A549 (cell line): Measurements from ENCODE around the gene NRG3. TPM values are rescaled to one million over a fixed set of nuclear protein-coding genes. Genes with fewer than 3 reads are reported as not detected.

Source experiments
- ATAC-seq, 2 experiments: fragments of 200-7000 bp in 1 of 2; fragments of >200 bp in 1 of 2; cut with Nextera tagmentation in 1 of 2; cut with Tn5 transposase in 1 of 2; 3 replicates each; pipeline versions ENCODE4 v1.8.0 to v1.9.1; 2018 to 2020; ENCODE audit warnings: mild to moderate bottlenecking in 1 of 2, moderate library complexity in 1 of 2
- CTCF ChIA-PET: fragments of 300-600 bp; sonication (Branson Sonifier 250); formaldehyde crosslinking; extraction: SDS; loops from one replicate; lab custom pipeline; 2021; ENCODE audit warnings: antibody characterized with exemption, inconsistent platforms; lab: Yijun Ruan, JAX
- POLR2A ChIA-PET: fragments of 350-600 bp; formaldehyde crosslinking; extraction: SDS; loops from one replicate; lab custom pipeline; 2021; ENCODE audit warnings: antibody characterized with exemption, inconsistent platforms; lab: Yijun Ruan, JAX
- DNase-seq, 2 experiments: peaks; one replicate each; pipeline versions ENCODE4 v3.0.0 to v3.0.0-alpha.2; 2011 to 2016; ENCODE audit warnings: low read depth in 1 of 2, low spot score in 1 of 2
- FAIRE-seq: peaks from 2 replicates; lab custom pipeline; 2011; peaks lifted over from hg19 to GRCh38; lab: Jason Lieb, UNC
- H3K27ac ChIP-seq, 2 experiments: fragments of >200 bp; sonication (Bioruptor Twin); formaldehyde crosslinking; 3 replicates each; pipeline ENCODE4 v1.5.1; 2016 to 2017
- H3K4me1 ChIP-seq: fragments of >200 bp; sonication (Bioruptor Twin); formaldehyde crosslinking; 3 replicates; pipeline ENCODE4 v1.6.1; 2016
- H3K4me2 ChIP-seq: fragments of >200 bp; sonication (Bioruptor Twin); formaldehyde crosslinking; 3 replicates; pipeline ENCODE4 v1.6.1; 2016
- H3K4me3 ChIP-seq: fragments of >200 bp; sonication (Bioruptor Twin); formaldehyde crosslinking; 3 replicates; pipeline ENCODE4 v1.5.1; 2016
- H3K9me3 ChIP-seq: fragments of >200 bp; sonication (Bioruptor Twin); formaldehyde crosslinking; 3 replicates; pipeline ENCODE4 v1.6.1; 2016
- BHLHE40 ChIP-seq: IDR thresholded peaks from 2 replicates; pipeline ENCODE4 v1.6.1; 2012; ENCODE audit warnings: low read depth, low read length, inconsistent platforms
- CBX2 ChIP-seq: fragments of 200-600 bp; sonication (generic); IDR thresholded peaks from 2 replicates; pipeline ENCODE4 v1.6.1; 2016; ENCODE audit warnings: low read depth, mild to moderate bottlenecking, borderline replicate concordance
- CBX8 ChIP-seq: fragments of 200-600 bp; sonication (generic); IDR thresholded peaks from 2 replicates; pipeline ENCODE4 v1.6.1; 2016
- CHD2 ChIP-seq: fragments of 150-350 bp; IDR thresholded peaks from 2 replicates; pipeline ENCODE4 v1.6.1; 2014; ENCODE audit warnings: low read length; ENCODE audit not compliant: partially characterized antibody
- EHMT2 ChIP-seq: fragments of 200-600 bp; sonication (generic); IDR thresholded peaks from 2 replicates; pipeline ENCODE4 v1.6.1; 2016; ENCODE audit warnings: antibody characterized with exemption, low read depth, mild to moderate bottlenecking, moderate library complexity
- EP300 ChIP-seq, 2 experiments: fragments of >200 bp; sonication (Bioruptor Twin); formaldehyde crosslinking; IDR thresholded peaks; 2 replicates in 1 of 2; 3 replicates in 1 of 2; pipeline ENCODE4 v1.6.1; 2016 to 2017
- ESRRA ChIP-seq: fragments of 150-350 bp; IDR thresholded peaks from 2 replicates; pipeline ENCODE4 v1.6.1; 2014; ENCODE audit warnings: mild to moderate bottlenecking, low read length, borderline replicate concordance
- FOSB ChIP-seq: fragments of 250-450 bp; sonication (Bioruptor Pico); IDR thresholded peaks from 2 replicates; pipeline ENCODE4 v1.5.0; 2020; ENCODE audit warnings: mild to moderate bottlenecking, moderate library complexity
- FOSL2 ChIP-seq, 2 experiments: fragments of 450-650 bp in 1 of 2; fragments of >200 bp in 1 of 2; sonication (Bioruptor Twin) in 1 of 2; formaldehyde crosslinking; IDR thresholded peaks; 2 replicates each; pipeline versions ENCODE4 v1.5.0 to v1.6.1; 2016 to 2020; ENCODE audit warnings: mild to moderate bottlenecking in 1 of 2, moderate library complexity in 1 of 2
- FOXS1 ChIP-seq: fragments of 250-450 bp; sonication (Bioruptor Pico); IDR thresholded peaks from 2 replicates; pipeline ENCODE4 v1.5.0; 2020; ENCODE audit warnings: mild to moderate bottlenecking, moderate library complexity
- GATA3 ChIP-seq: IDR thresholded peaks from 2 replicates; pipeline ENCODE4 v1.6.1; 2012; ENCODE audit warnings: borderline replicate concordance
- HOXA7 ChIP-seq: fragments of 250-450 bp; sonication (Bioruptor Pico); IDR thresholded peaks from 2 replicates; pipeline ENCODE4 v1.5.0; 2020; ENCODE audit warnings: mild to moderate bottlenecking, moderate library complexity
- JUN ChIP-seq, 2 experiments: fragments of >200 bp; sonication (Bioruptor Twin); formaldehyde crosslinking; IDR thresholded peaks; 2 replicates in 1 of 2; 3 replicates in 1 of 2; pipeline ENCODE4 v1.6.1; 2016 to 2017
- KDM1A ChIP-seq: fragments of 200-600 bp; sonication (generic); IDR thresholded peaks from 2 replicates; pipeline ENCODE4 v1.6.1; 2016; ENCODE audit warnings: low read depth, mild to moderate bottlenecking
- KDM5A ChIP-seq: fragments of 200-600 bp; sonication (generic); IDR thresholded peaks from 2 replicates; pipeline ENCODE4 v1.6.1; 2016; ENCODE audit warnings: antibody characterized with exemption, mild to moderate bottlenecking
- MYC ChIP-seq: IDR thresholded peaks from 2 replicates; pipeline ENCODE4 v1.6.1; 2012; ENCODE audit warnings: mild to moderate bottlenecking, inconsistent platforms, low read length, improper control_type of control experiment, borderline replicate concordance
- NR3C1 ChIP-seq: fragments of >200 bp; sonication (Bioruptor Twin); formaldehyde crosslinking; IDR thresholded peaks from 3 replicates; pipeline ENCODE4 v1.6.1; 2017
- POLR2AphosphoS2 ChIP-seq: conservative IDR thresholded peaks from 2 replicates; pipeline ENCODE4 v1.6.1; 2012; ENCODE audit warnings: low read length, improper control_type of control experiment, inconsistent platforms
- RARB ChIP-seq: fragments of 250-450 bp; sonication (Bioruptor Pico); IDR thresholded peaks from 2 replicates; pipeline ENCODE4 v1.8.0; 2021; ENCODE audit warnings: mild to moderate bottlenecking, moderate library complexity
- RCOR1 ChIP-seq: fragments of 150-350 bp; IDR thresholded peaks from 2 replicates; pipeline ENCODE4 v1.6.1; 2014; ENCODE audit warnings: antibody characterized with exemption, low read length, low read depth
- RFX5 ChIP-seq: fragments of 450-650 bp; IDR thresholded peaks from 2 replicates; pipeline ENCODE4 v1.7.1; 2014; ENCODE audit warnings: antibody characterized with exemption, mild to moderate bottlenecking, moderate library complexity
- SREBF2 ChIP-seq: fragments of 450-650 bp; IDR thresholded peaks from 2 replicates; pipeline ENCODE4 v1.6.1; 2014; ENCODE audit warnings: mild to moderate bottlenecking, moderate library complexity
- TFCP2L1 ChIP-seq: fragments of 250-450 bp; sonication (Bioruptor Pico); IDR thresholded peaks from 2 replicates; pipeline ENCODE4 v1.5.0; 2021; ENCODE audit warnings: mild to moderate bottlenecking
- TP53 ChIP-seq: fragments of 250-450 bp; sonication (Bioruptor Pico); IDR thresholded peaks from 2 replicates; pipeline ENCODE4 v1.5.0; 2021; ENCODE audit warnings: mild to moderate bottlenecking, moderate library complexity
- ZNF302 ChIP-seq: fragments of 250-450 bp; sonication (Bioruptor Pico); IDR thresholded peaks from 2 replicates; pipeline ENCODE4 v1.9.0; 2021; ENCODE audit warnings: inconsistent platforms, mild to moderate bottlenecking, moderate library complexity
- ZSCAN20 ChIP-seq: fragments of 250-450 bp; sonication (Bioruptor Pico); IDR thresholded peaks from 2 replicates; pipeline ENCODE4 v1.8.0; 2022; ENCODE audit warnings: mild to moderate bottlenecking, moderate library complexity
- WGBS: methylation state at CpG from one replicate; pipeline ENCODE4 v1.1.6; 2017; ENCODE audit errors: missing lambda C conversion rate; 5-methylcytosine and 5-hydroxymethylcytosine counted together
- polyA plus RNA-seq, 4 experiments: library from polyadenylated mRNA; depleted of rRNA in 3 of 4; stranded (reverse); fragments of >200 nt; fragmentation: RNase III in 1 of 4; extraction: RNeasy Plus Mini Kit Qiagen cat#74134 plus additional on column Dnase treatment in 1 of 4; gene quantifications; 2 replicates in 3 of 4; 3 replicates in 1 of 4; pipeline ENCODE4 v1.2.3, GENCODE V29; 2011 to 2017
- TF ChIP-seq, protein P1 (sequence below): IDR thresholded peaks from 2 replicates; pipeline ENCODE4 v1.6.1; 2012
- TF ChIP-seq, protein P2 (sequence below): fragments of >200 bp; sonication (Bioruptor Twin); formaldehyde crosslinking; IDR thresholded peaks from 2 replicates; pipeline ENCODE4 v1.6.1; 2016
- TF ChIP-seq, protein P3 (sequence below): IDR thresholded peaks from 2 replicates; pipeline ENCODE4 v1.6.1; 2012
- TF ChIP-seq, protein P4 (sequence below): fragments of >200 bp; sonication (Bioruptor Twin); formaldehyde crosslinking; IDR thresholded peaks from 3 replicates; pipeline ENCODE4 v1.5.1; 2016
- TF ChIP-seq, protein P5 (sequence below): fragments of 150-350 bp; IDR thresholded peaks from 2 replicates; pipeline ENCODE4 v1.6.1; 2014; ENCODE audit warnings: low read depth, mild to moderate bottlenecking, low read length

NRG3 gene
- polyA plus RNA-seq, 2 of the 4 experiments (the other 2 are of a cell fraction), result not detected

GRCh38 chr10:82609845-82610244 lies 734.9 kb downstream of the NRG3 start:
- no peak overlapping the region for H3K4me3 ChIP-seq
- ATAC-seq (no peak), DNase-seq (no peak), FAIRE-seq (no peak)
- TF ChIP-seq GATA3 (no peak), RFX5 (no peak), NR3C1 (no peak), FOSB (CRISPR knock-in tag) (no peak), HOXA7 (CRISPR knock-in tag) (no peak), ESRRA (no peak), ZNF302 (CRISPR knock-in tag) (no peak), TFCP2L1 (no peak), KDM5A (no peak), KDM1A (no peak), FOXS1 (no peak), EHMT2 (no peak), SREBF2 (no peak), CBX8 (no peak), POLR2AphosphoS2 (no peak), EP300 (IDR thresholded peaks at IDR 0.05) (no peak)
- H3K27ac ChIP-seq, result no peak overlapping the region
- 0 out of 3 replicates have a peak, but pooled peaks cover 2% of the 10 kb centered on the region for H3K9me3 ChIP-seq
- ChIA-PET POLR2A (no interaction called here), CTCF (no interaction called here)
- no peak overlapping the region for H3K4me2 ChIP-seq
- H3K4me1 ChIP-seq, result no peaks in the 10 kb centered on the region
- 45% methylated on average over 3 of the region's 3 CpGs for WGBS

DNA sequence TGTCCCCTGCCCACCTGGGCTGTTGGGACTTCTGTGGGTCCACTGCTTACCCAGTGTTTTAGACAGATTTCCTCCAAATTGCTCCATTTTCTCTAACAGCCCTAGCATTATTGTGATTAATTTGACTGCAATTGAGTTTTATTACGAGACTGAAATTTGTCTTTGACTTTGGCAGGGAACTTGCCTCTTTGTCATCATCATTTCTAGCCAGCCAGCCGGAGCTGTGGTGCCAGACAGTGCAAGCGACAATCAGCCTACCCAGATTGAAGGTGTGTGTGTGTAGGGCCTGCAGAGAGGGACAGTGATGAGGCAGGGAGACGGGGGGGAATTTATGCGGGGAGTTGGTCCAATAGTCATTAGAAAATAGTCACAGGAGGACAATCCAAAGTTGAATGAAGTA lies 743.0 kb downstream of the NRG3 start:
- Histone ChIP-seq H3K4me1 (no peaks in the 10 kb centered on the region), H3K4me2 (no peak overlapping the region), H3K4me3 (no peak overlapping the region), H3K27ac (no peak overlapping the region), H3K9me3 (no peaks in the 10 kb centered on the region)
- FAIRE-seq (no peak), DNase-seq (no peak), ATAC-seq (no peak)
- TF ChIP-seq CBX8 (no peak), RCOR1 (no peak), HOXA7 (CRISPR knock-in tag) (no peak), GATA3 (no peak), RARB (CRISPR knock-in tag) (no peak)
- TF ChIP-seq, protein P1, sequence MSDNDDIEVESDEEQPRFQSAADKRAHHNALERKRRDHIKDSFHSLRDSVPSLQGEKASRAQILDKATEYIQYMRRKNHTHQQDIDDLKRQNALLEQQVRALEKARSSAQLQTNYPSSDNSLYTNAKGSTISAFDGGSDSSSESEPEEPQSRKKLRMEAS, result no peak
- TF ChIP-seq, protein P2, sequence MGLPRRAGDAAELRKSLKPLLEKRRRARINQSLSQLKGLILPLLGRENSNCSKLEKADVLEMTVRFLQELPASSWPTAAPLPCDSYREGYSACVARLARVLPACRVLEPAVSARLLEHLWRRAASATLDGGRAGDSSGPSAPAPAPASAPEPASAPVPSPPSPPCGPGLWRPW, result no peak
- TF ChIP-seq, protein P3, sequence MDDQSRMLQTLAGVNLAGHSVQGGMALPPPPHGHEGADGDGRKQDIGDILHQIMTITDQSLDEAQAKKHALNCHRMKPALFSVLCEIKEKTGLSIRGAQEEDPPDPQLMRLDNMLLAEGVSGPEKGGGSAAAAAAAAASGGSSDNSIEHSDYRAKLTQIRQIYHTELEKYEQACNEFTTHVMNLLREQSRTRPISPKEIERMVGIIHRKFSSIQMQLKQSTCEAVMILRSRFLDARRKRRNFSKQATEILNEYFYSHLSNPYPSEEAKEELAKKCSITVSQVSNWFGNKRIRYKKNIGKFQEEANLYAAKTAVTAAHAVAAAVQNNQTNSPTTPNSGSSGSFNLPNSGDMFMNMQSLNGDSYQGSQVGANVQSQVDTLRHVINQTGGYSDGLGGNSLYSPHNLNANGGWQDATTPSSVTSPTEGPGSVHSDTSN, result no peak
- TF ChIP-seq, protein P4, sequence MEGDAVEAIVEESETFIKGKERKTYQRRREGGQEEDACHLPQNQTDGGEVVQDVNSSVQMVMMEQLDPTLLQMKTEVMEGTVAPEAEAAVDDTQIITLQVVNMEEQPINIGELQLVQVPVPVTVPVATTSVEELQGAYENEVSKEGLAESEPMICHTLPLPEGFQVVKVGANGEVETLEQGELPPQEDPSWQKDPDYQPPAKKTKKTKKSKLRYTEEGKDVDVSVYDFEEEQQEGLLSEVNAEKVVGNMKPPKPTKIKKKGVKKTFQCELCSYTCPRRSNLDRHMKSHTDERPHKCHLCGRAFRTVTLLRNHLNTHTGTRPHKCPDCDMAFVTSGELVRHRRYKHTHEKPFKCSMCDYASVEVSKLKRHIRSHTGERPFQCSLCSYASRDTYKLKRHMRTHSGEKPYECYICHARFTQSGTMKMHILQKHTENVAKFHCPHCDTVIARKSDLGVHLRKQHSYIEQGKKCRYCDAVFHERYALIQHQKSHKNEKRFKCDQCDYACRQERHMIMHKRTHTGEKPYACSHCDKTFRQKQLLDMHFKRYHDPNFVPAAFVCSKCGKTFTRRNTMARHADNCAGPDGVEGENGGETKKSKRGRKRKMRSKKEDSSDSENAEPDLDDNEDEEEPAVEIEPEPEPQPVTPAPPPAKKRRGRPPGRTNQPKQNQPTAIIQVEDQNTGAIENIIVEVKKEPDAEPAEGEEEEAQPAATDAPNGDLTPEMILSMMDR, result no peak
- WGBS, result 37% methylated on average over 5 of the region's 5 CpGs
- POLR2A ChIA-PET, result no interaction called here
- CTCF ChIA-PET, result no interaction called here

DNA sequence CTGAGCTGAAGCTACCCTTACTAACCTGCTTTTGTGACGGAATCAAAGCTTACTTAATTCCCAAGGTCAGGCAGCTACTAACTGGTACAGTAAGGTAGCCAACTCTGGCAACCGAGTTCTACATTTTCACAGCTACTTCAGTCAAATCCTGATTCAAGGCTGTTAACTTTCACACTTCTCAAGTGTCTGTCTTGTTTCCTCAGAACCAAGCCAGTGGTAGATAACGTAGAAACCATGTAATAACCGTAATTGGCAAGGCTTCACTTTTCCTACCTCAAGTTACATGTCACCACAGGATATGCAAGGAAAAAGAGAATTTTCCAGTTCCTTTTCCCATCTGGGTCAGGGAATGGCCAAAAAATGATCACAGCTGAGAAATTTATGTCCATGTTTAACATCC lies 746.7 kb downstream of the NRG3 start:
- FAIRE-seq, result no peak
- DNase-seq, result no peak
- no peak overlapping the region for H3K4me2 ChIP-seq
- H3K4me3 ChIP-seq, result no peak overlapping the region
- ChIA-PET POLR2A (no interaction called here), CTCF (no interaction called here)
- H3K9me3 ChIP-seq, result no peaks in the 10 kb centered on the region
- no peak overlapping the region for H3K27ac ChIP-seq
- no peak for ATAC-seq
- WGBS, result 43% methylated on average over 4 of the region's 4 CpGs
- TF ChIP-seq, protein P4, result no peak
- no peak for TF ChIP-seq TP53 (CRISPR knock-in tag)
- TF ChIP-seq ZSCAN20, result no peak
- no peak for TF ChIP-seq MYC
- no peak for TF ChIP-seq CBX2
- TF ChIP-seq, protein P5, sequence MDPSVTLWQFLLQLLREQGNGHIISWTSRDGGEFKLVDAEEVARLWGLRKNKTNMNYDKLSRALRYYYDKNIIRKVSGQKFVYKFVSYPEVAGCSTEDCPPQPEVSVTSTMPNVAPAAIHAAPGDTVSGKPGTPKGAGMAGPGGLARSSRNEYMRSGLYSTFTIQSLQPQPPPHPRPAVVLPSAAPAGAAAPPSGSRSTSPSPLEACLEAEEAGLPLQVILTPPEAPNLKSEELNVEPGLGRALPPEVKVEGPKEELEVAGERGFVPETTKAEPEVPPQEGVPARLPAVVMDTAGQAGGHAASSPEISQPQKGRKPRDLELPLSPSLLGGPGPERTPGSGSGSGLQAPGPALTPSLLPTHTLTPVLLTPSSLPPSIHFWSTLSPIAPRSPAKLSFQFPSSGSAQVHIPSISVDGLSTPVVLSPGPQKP, result no peak
- no peak for TF ChIP-seq JUN (IDR thresholded peaks at IDR 0.05)
- TF ChIP-seq BHLHE40, result no peak
- no peak for TF ChIP-seq CHD2
- TF ChIP-seq FOXS1, result no peak
- no peak for TF ChIP-seq FOSL2 (IDR thresholded peaks at IDR 0.05)
- TF ChIP-seq FOSL2 (CRISPR knock-in tag; IDR thresholded peaks at IDR 0.05), result no peak
- no peaks in the 10 kb centered on the region for H3K4me1 ChIP-seq
